Ascending aorta (tissue), 2 donors: ENCODE results near the gene ADK. TPM values are rescaled to one million over a fixed set of nuclear protein-coding genes. Genes with fewer than 3 reads are reported as not detected.

ENCODE experiments used
- DNase-seq, 2 donors: peaks; one replicate each; pipeline ENCODE4 v3.0.0-alpha.2; 2019; ENCODE audit warnings: low spot score in 2 of 2
- H3K27ac ChIP-seq, 2 donors: fragments of 200-600 bp; sonication (generic); one replicate each; pipeline ENCODE4 v1.5.1; 2016 to 2017; ENCODE audit warnings: mild to moderate bottlenecking in 1 of 2
- H3K27me3 ChIP-seq: fragments of 200-600 bp; sonication (generic); one replicate; pipeline ENCODE4 v1.5.1; 2017
- H3K36me3 ChIP-seq, 2 donors: fragments of 200-600 bp; sonication (generic); one replicate each; pipeline ENCODE4 v1.5.1; 2016
- H3K4me1 ChIP-seq, 2 donors: fragments of 200-600 bp; sonication (generic); one replicate each; pipeline ENCODE4 v1.5.1; 2016 to 2017; ENCODE audit warnings: mild to moderate bottlenecking in 1 of 2
- H3K4me3 ChIP-seq, 2 donors: fragments of 200-600 bp; sonication (generic); one replicate each; pipeline ENCODE4 v1.5.1; 2016 to 2017; ENCODE audit warnings: mild to moderate bottlenecking in 1 of 2
- H3K9me3 ChIP-seq, 2 donors: fragments of 200-600 bp; sonication (generic); one replicate each; pipeline ENCODE4 v1.5.1; 2016
- intact Hi-C: fragments of 100-400 bp; cut with DNase I; formaldehyde crosslinking; loops from one replicate; pipeline ENCODE4 v1.15.1; 2023
- total RNA-seq: library from RNA; depleted of rRNA; stranded (reverse); fragments of >200 nt; gene quantifications from one replicate; pipeline ENCODE4 v1.1.0, GENCODE V29; 2016
- TF ChIP-seq, protein P1 (sequence below), 3 experiments: fragments of 200-600 bp in 2 of 3; fragments of 450-650 bp in 1 of 3; sonication (generic) in 2 of 3; IDR thresholded peaks; one replicate each; pipeline ENCODE4 v1.5.1; 2016 to 2019; ENCODE audit warnings: antibody characterized with exemption in 3 of 3, mild to moderate bottlenecking in 1 of 3, moderate library complexity in 1 of 3

ADK gene
- total RNA-seq, 1 donor from 2014 or later = 2.4 TPM

- H3K36me3 ChIP-seq = no peaks in the 10 kb centered on the region
- no peaks in the 10 kb centered on the region for H3K27me3 ChIP-seq
- no peak for DNase-seq
- intact Hi-C loops = no loop called here
- H3K4me1 ChIP-seq = no peaks in the 10 kb centered on the region
- no peak overlapping the region for H3K27ac ChIP-seq
- no peak overlapping the region for H3K4me3 ChIP-seq
- H3K9me3 ChIP-seq = no peaks in the 10 kb centered on the region
- TF ChIP-seq, protein P1, sequence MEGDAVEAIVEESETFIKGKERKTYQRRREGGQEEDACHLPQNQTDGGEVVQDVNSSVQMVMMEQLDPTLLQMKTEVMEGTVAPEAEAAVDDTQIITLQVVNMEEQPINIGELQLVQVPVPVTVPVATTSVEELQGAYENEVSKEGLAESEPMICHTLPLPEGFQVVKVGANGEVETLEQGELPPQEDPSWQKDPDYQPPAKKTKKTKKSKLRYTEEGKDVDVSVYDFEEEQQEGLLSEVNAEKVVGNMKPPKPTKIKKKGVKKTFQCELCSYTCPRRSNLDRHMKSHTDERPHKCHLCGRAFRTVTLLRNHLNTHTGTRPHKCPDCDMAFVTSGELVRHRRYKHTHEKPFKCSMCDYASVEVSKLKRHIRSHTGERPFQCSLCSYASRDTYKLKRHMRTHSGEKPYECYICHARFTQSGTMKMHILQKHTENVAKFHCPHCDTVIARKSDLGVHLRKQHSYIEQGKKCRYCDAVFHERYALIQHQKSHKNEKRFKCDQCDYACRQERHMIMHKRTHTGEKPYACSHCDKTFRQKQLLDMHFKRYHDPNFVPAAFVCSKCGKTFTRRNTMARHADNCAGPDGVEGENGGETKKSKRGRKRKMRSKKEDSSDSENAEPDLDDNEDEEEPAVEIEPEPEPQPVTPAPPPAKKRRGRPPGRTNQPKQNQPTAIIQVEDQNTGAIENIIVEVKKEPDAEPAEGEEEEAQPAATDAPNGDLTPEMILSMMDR (IDR thresholded peaks at IDR 0.05) = no peak
Measured at GRCh38 chr10:74231375-74231774, 80.4 kb downstream of the ADK start.

- no peaks in the 10 kb centered on the region for H3K27me3 ChIP-seq
- TF ChIP-seq, protein P1 (IDR thresholded peaks at IDR 0.05) = no peak
- intact Hi-C loops = no loop called here
- no peak overlapping the region for H3K27ac ChIP-seq
- H3K4me3 ChIP-seq = no peak overlapping the region
- H3K9me3 ChIP-seq = no peaks in the 10 kb centered on the region
- peaks cover 0 to under 1% of the 10 kb centered on the region in 2 donors for H3K4me1 ChIP-seq
- H3K36me3 ChIP-seq = no peaks in the 10 kb centered on the region
- DNase-seq = no peak
Measured at GRCh38 chr10:74233281-74233680, 82.3 kb downstream of the ADK start.

DNA sequence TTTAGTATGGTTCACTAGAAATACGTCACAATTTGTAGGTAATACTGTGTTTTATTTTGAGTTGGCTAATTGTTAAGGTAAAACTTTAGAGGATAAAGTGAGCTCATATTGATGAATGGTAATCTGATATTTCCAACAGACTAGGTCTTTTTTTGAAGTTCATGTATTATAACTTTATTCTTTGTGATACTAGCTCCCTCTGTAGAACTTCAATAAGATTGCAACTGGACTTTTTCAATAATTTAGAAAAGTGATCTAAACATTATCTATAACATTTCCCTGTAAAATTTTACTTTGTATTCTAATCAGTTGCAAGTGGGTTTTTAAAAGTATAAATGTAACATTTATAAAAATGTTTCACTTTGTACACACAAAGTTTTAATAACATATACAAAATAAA lies 83.5 kb downstream of the ADK start:
- Histone ChIP-seq H3K4me1 (peaks cover 0 to 4% of the 10 kb centered on the region in 2 donors), H3K4me3 (no peak overlapping the region), H3K27me3 (no peaks in the 10 kb centered on the region), H3K9me3 (no peaks in the 10 kb centered on the region), H3K36me3 (no peaks in the 10 kb centered on the region), H3K27ac (no peak overlapping the region)
- no peak for DNase-seq
- intact Hi-C loops = no loop called here
- TF ChIP-seq, protein P1 (IDR thresholded peaks at IDR 0.05) = peak in 2 of 3 experiments; percentile 40 to 42

- Histone ChIP-seq H3K4me3 (peak overlapping the region in 1 of 2 donors; percentile 43), H3K27me3 (no peaks in the 10 kb centered on the region), H3K4me1 (peaks cover 0 to 4% of the 10 kb centered on the region in 2 donors), H3K27ac (peak overlapping the region; percentile 13 to 58), H3K9me3 (no peaks in the 10 kb centered on the region), H3K36me3 (peaks cover 0 to 2% of the 10 kb centered on the region in 2 donors)
- intact Hi-C loops = loop anchor here (5.0 kb wide), 2 partner anchors 86 to 351 kb away; partner anchors contain the start of genes ADK and AP3M1
- DNase-seq = no peak
- TF ChIP-seq, protein P1 (IDR thresholded peaks at IDR 0.05) = no peak
Measured at GRCh38 chr10:74238031-74238431, 87.0 kb downstream of the ADK start.

GRCh38 chr10:74238516-74238915 lies 87.5 kb downstream of the ADK start:
- Histone ChIP-seq H3K4me3 (peak overlapping the region in 1 of 2 donors; percentile 43), H3K4me1 (peaks cover 0 to 4% of the 10 kb centered on the region in 2 donors), H3K27me3 (no peaks in the 10 kb centered on the region), H3K36me3 (peaks cover 0 to 3% of the 10 kb centered on the region in 2 donors), H3K27ac (peak overlapping the region; percentile 13 to 58), H3K9me3 (no peaks in the 10 kb centered on the region)
- intact Hi-C loops = loop anchor here (5.0 kb wide), 2 partner anchors 86 to 351 kb away; partner anchors contain the start of genes ADK and AP3M1
- TF ChIP-seq, protein P1 (IDR thresholded peaks at IDR 0.05) = no peak
- DNase-seq = no peak
